Measurements from ENCODE around the gene CORT.
"Not testable (repeated sequence)": the region's sequence is repeated elsewhere in the genome, so short reads cannot be mapped to it uniquely, and the experiment has no call there.

Gene CORT, protein sequence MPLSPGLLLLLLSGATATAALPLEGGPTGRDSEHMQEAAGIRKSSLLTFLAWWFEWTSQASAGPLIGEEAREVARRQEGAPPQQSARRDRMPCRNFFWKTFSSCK

DNA sequence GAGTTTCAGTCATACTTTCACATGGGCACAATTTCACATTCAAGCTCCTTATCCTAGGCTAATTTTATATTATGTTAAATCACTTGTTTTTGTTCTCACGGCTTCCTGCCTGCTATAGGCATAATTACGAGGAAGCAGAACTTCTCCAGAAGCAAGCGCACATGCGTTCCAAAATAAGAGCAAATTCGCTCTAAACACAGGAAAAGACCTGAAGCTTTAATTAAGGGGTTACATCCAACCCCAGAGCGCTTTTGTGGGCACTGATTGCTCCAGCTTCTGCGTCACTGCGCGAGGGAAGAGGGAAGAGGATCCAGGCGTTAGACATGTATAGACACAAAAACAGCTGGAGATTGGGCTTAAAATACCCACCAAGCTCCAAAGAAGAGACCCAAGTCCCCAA, at the start of gene CORT:
CORT (plus strand) TSS at position 281 of the 400 bp plus-strand sequence. CDS start 193 bp downstream, outside the sequence.
- no peak for DNase-seq (ENCODE audit: low read depth, low spot score)

DNA sequence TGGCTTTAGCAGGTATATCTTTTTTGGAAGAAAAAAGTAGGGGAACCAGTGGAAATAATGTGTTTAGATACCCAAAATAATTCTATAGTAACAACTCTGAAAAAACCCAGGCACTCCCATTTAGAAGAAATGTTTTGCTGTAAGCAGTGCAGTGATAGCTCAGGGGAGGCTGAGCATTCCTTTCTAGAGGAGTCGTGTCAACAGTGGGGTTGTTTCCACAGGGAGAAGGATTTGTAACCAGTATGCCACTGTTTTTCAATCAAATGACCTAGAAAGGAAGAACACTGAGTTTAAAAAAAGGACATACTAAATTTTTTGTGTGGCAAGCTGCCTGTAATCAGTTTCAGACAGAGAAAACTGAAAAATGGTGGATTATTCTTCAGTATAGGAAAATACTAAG, 48.5 kb upstream of the CORT start:
- no peak for DNase-seq (ENCODE audit: low read depth, low spot score)

DNA sequence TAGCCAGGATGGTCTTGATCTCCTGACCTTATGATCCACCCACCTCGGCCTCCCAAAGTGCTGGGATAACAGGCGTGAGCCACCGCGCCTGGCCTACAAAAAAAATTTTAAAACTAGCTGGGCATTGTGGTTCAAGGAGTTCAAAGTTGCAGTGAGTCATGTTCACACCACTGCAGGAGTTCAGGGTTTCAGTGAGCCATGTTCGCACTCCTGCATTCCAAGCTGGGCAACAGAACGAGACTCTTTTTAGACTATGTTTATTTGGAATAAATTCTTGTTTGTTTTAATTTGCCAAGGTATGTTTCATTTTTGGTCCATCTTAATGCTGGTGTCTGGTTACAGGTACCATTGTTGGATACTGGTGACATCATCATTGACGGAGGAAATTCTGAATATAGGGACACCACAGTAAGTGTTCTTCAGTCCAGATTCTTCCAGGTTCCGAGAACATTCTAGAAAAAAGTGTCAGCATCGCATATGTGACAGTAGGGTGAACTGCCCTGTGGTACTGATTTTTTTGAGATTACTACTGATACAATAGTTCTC, 47.0 kb upstream of the CORT start:
- DNase-seq (ENCODE audit: low read depth, low spot score) = no peak

DNA sequence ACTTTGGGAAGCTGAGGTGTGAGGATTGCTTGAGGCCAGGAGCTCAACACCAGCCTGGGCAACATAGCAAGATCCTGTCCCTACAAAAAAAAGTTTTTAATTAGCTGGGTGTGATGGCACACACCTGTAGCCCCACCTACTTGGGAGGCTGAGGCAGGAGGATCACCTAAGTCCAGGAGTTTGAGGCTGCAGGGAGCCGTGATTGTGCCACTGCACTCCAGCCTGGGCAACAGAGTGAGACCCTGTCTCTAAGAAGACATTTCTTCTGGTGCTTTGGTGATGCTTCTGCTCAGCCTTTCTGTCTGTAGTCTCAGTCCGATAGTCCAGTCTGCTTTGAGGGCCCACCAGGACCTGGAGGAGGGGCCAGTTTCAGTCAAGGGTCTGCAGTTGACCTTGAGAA, 42.6 kb upstream of the CORT start:
- no peak for DNase-seq (ENCODE audit: low read depth, low spot score)

DNA sequence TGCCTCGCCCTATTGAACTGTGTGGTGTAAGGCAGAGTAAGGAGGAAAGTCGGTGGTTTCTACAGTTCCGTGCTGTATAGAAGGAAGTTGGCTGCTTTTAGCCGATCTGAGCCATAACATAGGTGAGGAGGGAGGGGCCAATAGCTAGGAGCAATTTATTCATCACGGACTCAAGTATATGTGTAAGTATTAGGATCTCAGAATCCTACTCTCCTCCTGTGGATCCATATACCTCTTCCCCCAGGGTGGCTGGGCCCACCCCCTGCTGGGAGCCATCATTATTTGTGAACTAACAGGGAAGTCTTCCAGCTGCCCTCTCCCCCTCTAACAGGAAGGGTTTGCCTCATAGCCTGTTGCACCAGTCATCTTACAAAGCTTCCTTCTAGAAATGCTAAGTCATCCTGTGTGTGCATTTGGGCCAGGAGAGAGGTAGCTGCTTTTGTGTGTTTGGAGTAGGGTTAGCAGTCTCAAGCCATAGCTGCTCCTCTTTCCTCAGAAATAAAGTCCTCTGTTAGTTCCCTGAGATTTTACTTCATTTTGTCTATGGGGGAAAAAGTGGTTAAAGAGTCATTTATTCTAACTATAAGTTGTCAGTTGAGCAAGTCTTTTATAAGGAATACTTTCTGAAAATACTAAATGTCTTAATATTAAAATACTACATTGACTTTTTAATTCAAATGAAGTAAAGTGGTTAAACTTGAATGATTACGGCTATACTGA, 34.5 kb upstream of the CORT start:
- DNase-seq (ENCODE audit: low read depth, low spot score) = no peak

DNA sequence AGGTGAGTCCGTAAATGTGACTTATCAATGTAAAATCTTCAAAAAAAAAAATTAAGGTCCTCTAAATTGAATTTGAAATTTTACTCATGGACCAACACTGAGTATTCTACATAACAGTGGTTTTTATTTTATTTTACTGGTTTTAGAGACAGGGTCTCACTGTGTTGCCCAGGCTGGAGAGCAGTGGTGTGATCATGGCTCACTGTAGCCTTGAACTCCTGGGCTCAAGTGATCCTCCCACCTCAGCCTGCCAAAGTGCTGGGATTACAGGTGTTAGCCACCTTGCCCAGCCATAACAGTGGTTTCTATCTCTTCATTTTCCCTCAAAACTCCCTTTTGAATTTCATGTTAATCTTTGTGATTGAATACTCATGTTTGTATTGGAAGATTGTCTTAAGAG, 33.9 kb upstream of the CORT start:
- not testable (repeated sequence) for DNase-seq (ENCODE audit: low read depth, low spot score)

DNA sequence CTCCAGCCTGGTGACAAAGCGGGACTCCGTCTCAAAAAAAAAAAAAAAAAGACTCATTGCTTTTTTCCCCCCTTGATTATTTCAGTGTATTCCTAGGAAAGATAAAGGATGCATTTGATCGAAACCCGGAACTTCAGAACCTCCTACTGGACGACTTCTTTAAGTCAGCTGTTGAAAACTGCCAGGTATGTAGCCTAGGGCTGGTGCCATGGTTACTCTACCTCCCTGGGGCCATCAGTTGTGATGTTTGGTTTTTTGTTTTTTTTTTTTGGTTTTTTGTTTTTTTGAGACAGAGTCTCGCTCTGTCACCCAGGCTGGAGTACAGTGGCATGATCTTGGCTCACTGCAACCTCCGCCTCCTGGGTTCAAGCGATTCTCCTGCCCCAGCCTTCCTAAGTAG, 31.1 kb upstream of the CORT start:
- not testable (repeated sequence) for DNase-seq (ENCODE audit: low read depth, low spot score)

DNA sequence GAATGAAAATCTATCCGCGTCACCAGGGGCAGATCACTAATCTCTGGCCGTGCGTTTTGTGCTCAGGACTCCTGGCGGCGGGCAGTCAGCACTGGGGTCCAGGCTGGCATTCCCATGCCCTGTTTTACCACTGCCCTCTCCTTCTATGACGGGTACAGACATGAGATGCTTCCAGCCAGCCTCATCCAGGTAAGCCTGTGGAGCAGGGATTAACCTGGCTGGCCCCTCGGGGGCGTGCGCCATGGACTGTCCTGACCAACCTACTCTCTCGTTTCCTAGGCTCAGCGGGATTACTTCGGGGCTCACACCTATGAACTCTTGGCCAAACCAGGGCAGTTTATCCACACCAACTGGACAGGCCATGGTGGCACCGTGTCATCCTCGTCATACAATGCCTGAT, 30.5 kb upstream of the CORT start:
- DNase-seq (ENCODE audit: low read depth, low spot score) = no peak

DNA sequence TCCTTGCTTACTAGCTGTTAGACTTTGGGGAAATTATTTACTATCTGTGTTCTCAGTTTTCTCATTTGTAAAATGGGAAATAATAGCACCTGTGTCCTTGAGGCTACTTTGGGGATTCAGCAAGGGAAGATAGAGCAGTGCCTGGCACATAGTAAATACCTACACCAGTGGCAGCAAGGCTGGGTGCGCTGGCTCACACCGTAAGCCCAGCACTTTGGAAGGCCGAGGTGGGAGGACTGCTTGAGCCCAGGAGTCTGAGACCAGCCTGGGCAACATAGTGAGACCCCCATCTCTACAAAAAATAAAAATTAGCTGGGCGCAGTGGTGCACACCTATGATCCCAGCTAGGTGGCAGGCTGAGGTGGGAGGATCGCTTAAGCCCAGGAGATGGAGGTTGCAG, 28.2 kb upstream of the CORT start:
- DNase-seq (ENCODE audit: low read depth, low spot score) = no peak

DNA sequence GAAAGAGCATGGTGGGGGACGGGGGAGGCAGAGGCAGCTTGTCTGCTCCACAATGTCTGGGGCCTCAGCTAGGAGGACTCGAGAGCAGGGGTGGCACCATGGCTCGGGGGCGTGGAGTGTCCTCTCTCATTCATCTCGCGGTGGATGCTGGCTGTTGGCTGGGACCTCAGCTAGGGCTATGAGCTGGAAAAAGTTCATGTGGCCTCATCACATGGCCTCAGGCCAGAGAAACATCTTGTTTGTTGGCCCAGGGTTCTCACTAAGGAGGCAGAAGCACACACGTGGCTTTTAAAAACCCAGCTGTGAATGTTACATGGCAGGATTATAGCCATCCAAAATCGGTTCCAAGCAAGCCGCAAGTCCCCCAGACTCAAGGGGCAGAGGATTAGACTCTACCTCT, 25.8 kb upstream of the CORT start:
- no peak for DNase-seq (ENCODE audit: low read depth, low spot score)

DNA sequence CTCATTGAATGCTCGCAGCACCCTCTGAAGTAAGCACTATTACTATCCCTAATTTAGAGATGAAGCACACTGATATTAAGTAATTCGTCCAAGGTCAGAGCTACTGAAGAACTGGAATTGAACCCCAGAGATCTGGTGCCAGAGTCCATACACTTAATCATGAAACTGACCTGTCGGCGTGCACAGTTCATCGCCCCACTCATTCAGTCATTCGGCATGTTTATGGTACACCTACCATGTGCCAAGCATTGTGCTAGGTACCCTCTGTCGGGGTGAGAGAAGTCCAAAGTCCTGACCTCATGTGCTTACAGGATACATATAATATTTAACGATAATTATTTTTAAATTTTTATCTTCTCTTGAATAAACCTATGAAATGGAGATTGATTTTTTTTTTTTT, 25.2 kb upstream of the CORT start:
- no peak for DNase-seq (ENCODE audit: low read depth, low spot score)

DNA sequence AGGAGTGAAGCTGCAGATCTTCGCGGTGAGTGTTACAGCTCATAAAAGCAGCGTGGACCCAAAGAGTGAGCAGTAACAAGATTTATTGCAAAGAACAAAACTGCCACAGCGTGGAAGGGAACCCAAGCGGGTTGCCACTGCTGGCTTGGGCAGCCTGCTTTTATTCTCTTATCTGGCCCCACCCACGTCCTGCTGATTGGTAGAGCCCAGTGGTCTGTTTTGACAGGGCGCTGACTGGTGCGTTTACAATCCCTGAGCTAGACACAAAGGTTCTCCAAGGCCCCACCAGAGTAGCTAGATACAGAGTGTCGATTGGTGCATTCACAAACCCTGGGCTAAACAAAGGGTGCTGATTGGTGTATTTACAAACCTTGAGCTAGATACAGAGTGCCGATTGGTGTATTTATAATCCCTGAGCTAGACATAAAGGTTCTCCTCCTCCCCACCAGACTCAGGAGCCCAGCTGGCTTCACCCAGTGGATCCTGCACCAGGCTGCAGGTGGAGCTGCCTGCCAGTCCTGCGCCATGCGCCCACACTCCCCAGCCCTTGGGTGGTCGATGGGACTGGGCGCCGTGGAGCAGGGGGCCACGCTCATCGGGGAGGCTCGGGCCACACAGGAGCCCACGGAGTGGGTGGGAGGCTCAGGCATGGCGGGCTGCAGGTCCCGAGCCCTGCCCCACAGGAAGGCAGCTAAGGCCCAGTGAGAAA, 23.9 kb upstream of the CORT start:
- not testable (repeated sequence) for DNase-seq (ENCODE audit: low read depth, low spot score)

DNA sequence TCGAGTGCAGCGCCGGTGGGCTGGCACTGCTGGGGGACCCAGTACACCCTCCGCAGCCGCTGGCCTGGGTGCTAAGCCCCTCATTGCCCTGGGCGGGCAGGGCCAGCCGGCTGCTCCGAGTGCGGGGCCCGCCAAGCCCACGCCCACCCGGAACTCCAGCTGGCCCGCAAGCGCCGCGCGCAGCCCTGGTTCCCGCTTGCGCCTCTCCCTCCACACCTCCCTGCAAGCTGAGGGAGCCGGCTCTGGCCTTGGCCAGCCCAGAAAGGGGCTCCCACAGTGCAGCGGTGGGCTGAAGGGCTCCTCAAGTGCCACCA, 23.3 kb upstream of the CORT start:
- DNase-seq (ENCODE audit: low read depth, low spot score) = not testable (repeated sequence)

DNA sequence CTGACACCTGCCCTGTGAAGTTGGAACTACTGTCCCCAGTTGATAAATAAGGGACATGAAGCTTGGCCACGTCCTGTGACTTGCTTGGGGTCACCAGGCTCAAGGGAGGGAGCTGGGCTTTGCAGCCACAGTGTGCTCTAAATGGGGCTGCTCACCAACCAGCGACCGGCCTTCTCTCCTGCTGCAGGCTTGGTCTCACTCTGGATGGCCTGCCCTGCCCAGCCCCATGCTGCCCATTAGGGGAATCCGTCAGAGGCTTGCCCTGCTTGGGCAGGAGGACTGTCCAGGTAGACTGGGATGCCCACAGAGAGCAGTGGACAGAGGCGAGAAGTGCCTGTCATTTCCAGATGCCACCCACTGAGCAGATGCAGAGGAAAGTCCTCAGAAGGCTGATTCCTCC, 20.8 kb upstream of the CORT start:
- no peak for DNase-seq (ENCODE audit: low read depth, low spot score)

DNA sequence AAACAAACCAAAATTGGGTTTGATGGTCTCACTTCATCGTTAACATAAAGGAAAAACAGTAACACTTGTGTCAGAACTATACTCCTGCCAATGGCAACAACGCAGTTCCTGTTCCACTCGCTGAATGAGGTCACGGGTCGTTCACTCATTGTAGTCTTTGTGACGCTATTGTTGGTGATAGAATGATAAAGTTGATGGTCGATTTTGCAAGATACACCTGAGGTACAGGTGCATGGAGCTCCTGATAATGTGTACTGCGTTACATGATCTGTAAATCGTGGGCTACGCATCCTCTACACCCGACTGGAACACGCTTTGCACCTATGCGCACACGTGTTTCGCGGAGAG, 20.0 kb upstream of the CORT start:
- no peak for DNase-seq (ENCODE audit: low read depth, low spot score)

DNA sequence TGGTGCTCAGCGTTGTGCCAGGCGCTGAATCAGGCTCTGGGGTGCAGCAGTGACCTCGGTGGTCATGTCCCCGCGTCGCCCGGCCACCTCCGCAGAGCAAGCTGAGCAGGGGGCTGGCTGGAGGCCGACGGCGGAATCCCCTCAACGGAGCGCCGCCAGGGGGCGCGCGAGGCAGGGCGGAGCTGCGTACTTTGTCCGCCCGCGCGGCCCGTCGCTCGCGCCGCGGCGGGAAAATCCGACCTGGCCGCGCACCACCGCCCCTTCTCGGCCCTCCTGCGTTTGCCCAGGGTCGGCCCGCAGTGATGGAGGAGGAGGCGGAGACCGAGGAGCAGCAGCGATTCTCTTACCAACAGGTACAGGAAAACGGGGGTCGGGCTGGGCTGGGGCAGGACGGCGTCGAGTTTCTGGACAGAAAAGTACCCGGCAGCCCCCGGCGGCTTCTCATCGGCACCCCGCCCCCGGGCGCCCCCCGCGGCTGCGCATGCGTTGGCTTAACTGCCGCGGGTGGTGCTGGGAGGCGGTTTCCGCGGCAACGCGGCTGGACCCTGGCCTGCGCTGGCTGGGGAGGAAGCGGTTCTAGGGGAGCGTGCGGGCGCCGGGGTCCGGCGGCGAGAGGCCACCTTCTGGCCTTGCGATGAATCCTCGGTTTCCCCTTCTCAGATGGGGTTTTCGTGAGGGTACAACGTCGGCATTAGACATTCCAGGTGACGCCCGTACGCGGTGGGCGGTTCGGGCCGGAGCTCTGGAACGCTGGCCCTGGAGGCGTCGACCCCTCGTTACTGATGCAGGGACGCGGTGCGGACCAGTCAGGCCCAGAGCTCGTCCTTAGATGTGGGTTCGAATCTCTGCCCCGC, 19.4 kb upstream of the CORT start, which contains the start of gene CENPS:
CENPS (plus strand) TSS at position 218 of the 854 bp plus-strand sequence; CDS start at position 303, 85 bp downstream.
- DNase-seq (ENCODE audit: low read depth, low spot score) = peak; percentile 65

DNA sequence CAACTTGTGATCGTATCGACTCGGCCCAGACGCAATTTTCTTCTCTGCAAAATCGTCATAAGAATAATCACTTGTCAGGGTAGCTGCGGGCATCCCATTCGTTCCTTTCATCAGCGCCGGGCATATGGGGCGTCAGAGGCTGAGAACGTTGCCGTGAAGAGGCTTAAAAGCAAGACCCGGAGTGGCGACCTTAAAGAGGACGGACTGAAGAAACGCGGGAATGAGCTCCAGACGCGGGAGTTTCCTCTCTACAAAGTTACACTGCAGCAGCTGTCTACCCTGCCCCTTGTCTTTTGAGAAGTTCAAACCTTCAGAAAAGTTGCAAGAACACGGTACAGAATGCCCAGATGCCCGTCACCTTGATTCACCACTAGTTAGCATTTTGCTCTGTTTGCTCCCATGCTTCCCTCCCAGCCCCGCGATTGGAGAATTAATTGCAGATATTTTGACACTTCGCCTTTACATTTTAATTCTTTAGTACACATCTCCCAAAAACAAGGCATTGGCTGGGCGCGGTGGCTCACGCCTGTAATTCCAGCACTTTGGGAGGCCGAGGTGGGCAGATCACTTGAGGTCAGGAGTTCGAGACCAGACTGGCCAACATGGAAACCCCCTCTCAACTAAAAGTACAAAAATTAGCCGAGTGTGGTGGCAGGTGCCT, 18.6 kb upstream of the CORT start:
- DNase-seq (ENCODE audit: low read depth, low spot score) = no peak

DNA sequence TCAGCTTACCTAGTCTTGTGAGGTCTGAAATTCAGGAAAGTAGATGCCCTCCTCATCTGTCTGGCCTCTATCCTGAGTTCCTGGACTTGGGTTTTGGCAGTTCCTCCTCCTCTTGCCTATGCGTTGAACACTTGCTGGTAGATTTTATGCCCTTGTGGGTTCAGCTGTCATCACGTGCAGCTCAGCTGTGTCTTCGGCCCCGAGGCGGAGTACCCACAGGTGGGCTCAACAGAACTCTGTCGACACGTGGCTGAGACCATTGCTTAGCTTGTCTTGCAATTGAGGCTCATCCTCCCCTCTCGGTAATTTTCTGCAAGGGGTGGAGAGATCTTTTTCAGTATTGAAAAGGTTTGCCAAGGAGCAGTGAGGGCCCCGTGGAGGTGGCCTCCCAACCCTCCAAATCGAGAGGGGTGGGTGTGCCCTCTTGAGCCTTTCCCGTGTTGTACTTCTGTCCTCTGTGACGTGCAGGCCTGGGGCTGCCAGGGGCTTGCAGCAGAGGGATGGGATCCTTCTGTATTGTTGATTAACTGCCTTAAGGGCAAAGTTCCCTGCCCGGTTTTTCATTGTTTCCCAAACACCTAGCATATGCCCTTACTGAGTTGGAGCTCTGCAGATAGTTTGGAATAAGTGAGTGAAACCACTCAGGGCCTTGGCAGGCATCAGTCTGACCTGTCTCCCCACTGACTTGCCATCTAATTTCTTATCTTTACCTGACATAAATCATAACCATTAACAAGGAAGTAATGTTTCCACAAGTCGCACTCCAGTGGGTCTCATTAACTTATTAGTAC, 16.7 kb upstream of the CORT start:
- no peak for DNase-seq (ENCODE audit: low read depth, low spot score)

DNA sequence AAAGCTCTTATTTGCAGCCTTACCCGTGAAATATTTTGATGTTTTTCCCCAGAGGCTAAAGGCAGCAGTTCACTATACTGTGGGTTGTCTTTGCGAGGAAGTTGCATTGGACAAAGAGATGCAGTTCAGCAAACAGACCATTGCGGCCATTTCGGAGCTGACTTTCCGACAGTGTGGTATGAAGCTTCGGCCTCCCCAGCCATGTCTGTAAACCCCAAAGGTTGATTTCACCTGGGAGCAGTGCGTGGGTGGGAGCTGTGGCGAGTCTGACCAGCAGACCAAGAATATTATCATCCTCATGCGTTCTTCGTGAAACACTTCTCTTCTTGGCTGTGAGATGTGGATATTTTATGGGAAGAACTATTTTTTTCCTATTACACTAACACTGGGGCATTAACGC, 16.0 kb upstream of the CORT start:
- no peak for DNase-seq (ENCODE audit: low read depth, low spot score)

DNA sequence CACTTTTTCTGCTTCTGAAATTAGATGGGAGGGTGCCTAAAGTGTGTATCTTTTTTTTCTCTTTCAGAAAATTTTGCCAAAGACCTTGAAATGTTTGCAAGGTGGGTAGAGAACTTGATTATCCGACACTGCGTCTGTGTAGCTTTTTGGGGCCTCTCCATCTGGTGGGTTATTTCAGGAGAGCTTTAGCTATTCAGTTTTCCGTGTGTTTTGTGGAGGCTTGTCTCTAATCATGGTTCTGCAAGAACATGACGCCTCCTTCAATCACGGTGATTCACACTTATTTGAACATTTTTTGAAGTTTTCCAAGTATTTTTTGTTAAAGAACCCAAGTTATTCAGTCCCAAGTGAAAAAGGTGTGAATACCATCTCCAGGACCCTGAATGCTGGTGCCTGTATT, 15.2 kb upstream of the CORT start:
- DNase-seq (ENCODE audit: low read depth, low spot score) = no peak

DNA sequence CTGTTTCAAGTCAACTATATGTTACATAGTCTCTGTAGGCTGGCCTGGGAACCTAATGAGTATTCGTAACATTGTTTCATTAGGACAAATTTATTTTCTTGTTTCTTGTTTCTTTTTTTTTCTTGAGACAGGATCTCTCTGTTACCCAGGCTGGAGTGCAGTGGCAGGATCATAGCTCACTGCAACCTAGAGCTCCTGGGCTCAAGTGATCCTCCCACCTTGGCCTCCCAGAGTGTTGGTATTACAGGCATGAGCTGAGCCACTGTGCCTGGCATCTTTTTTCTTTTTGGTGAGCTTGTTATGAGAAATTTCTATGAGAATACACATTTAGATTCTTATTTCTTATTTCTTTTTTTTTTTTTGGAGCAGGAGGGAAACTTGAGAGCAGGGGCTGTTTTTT, 12.8 kb upstream of the CORT start:
- DNase-seq (ENCODE audit: low read depth, low spot score) = no peak
